HUES64 (cell line): ENCODE results near the gene MYADM.
"Not testable (repeated sequence)": the region's sequence is repeated elsewhere in the genome, so short reads cannot be mapped to it uniquely, and the experiment has no call there.

Source experiments
- H3K27ac ChIP-seq: 2 replicates; pipeline ENCODE4 v1.7.0; 2013; ENCODE audit warnings: low read depth, low read length, inconsistent platforms
- H3K27me3 ChIP-seq: 2 replicates; pipeline ENCODE4 v1.6.1; 2013; ENCODE audit warnings: mild to moderate bottlenecking, low read length; ENCODE audit not compliant: insufficient read depth
- H3K36me3 ChIP-seq: 2 replicates; pipeline ENCODE4 v1.6.1; 2013; ENCODE audit warnings: mild to moderate bottlenecking, low read length; ENCODE audit not compliant: insufficient read depth
- H3K4me1 ChIP-seq: 2 replicates; pipeline ENCODE4 v1.6.1; 2013; ENCODE audit warnings: mild to moderate bottlenecking, low read length, moderate library complexity; ENCODE audit not compliant: insufficient read depth
- H3K4me3 ChIP-seq: 2 replicates; pipeline ENCODE4 v1.5.1; 2013; ENCODE audit warnings: mild to moderate bottlenecking, low read length, moderate library complexity
- H3K9ac ChIP-seq: 2 replicates; pipeline ENCODE4 v1.6.1; 2013; ENCODE audit warnings: mild to moderate bottlenecking, low read depth, low read length
- H3K9me3 ChIP-seq: 2 replicates; pipeline ENCODE4 v1.6.1; 2013; ENCODE audit warnings: low read depth, low read length; ENCODE audit not compliant: insufficient read depth
- WGBS: fragments of 150-250, 120-280 bp; methylation state at CpG from one replicate; pipeline ENCODE4 v1.1.7; 2013; ENCODE audit warnings: missing lambda C conversion rate; 5-methylcytosine and 5-hydroxymethylcytosine counted together

The MYADM gene

GRCh38 chr19:53868892-53869804 lies 1.5 kb downstream of the MYADM start:
- Histone ChIP-seq H3K9ac (peak overlapping the region; percentile 98), H3K27ac (peak overlapping the region; percentile 98), H3K9me3 (no peaks in the 10 kb centered on the region), H3K36me3 (peaks cover 27% of the 10 kb centered on the region), H3K4me3 (peak overlapping the region; percentile 95), H3K27me3 (no peaks in the 10 kb centered on the region), H3K4me1 (peaks cover 10% of the 10 kb centered on the region)
- WGBS: under 1% methylated on average over 75 of the region's 75 CpGs

- not testable (repeated sequence) for H3K27me3 ChIP-seq, H3K4me1 ChIP-seq, H3K9me3 ChIP-seq
- Histone ChIP-seq H3K36me3 (peaks cover 35% of the 10 kb centered on the region), H3K9ac (peak overlapping the region; percentile 98), H3K4me3 (peak overlapping the region; percentile 95), H3K27ac (peak overlapping the region; percentile 98)
- WGBS: 17% methylated on average over 24 of the region's 24 CpGs
These were observed 2.3 kb downstream of the MYADM start for GRCh38 chr19:53869805-53870484.

- peak overlapping the region; percentile 34; the same call in 1 of the 2 replicates for H3K27ac ChIP-seq
- no peaks in the 10 kb centered on the region for H3K9me3 ChIP-seq
These were observed 2.8 kb downstream of the MYADM start for GRCh38 chr19:53870485-53870844.

GRCh38 chr19:53871454-53871853 lies 3.8 kb downstream of the MYADM start:
- Histone ChIP-seq H3K27ac (no peak overlapping the region), H3K4me3 (no peak overlapping the region), H3K9me3 (no peaks in the 10 kb centered on the region), H3K27me3 (no peaks in the 10 kb centered on the region), H3K4me1 (peaks cover 3% of the 10 kb centered on the region; the same call in 1 of the 2 replicates), H3K36me3 (peaks cover 45% of the 10 kb centered on the region), H3K9ac (no peak overlapping the region)
- 88% methylated on average over 7 of the region's 7 CpGs for WGBS

More at GRCh38 chr19:53870485-53870844, 2.8 kb downstream of the MYADM start:
- peak overlapping the region; percentile 24; the same call in 1 of the 2 replicates for H3K4me3 ChIP-seq
- H3K27me3 ChIP-seq: no peaks in the 10 kb centered on the region
- H3K4me1 ChIP-seq: peaks cover 6% of the 10 kb centered on the region
- H3K36me3 ChIP-seq: peaks cover 40% of the 10 kb centered on the region
- peak overlapping the region; percentile 49; the same call in 1 of the 2 replicates for H3K9ac ChIP-seq
- 86% methylated on average over 5 of the region's 5 CpGs for WGBS

GRCh38 chr19:53872762-53873161 lies 5.1 kb downstream of the MYADM start:
- 94% methylated on average over 6 of the region's 6 CpGs for WGBS
- Histone ChIP-seq H3K9ac (no peak overlapping the region), H3K4me1 (peaks cover 3% of the 10 kb centered on the region; the same call in 1 of the 2 replicates), H3K27ac (no peak overlapping the region), H3K9me3 (no peaks in the 10 kb centered on the region), H3K36me3 (peaks cover 45% of the 10 kb centered on the region), H3K4me3 (no peak overlapping the region), H3K27me3 (no peaks in the 10 kb centered on the region)

- peaks cover 45% of the 10 kb centered on the region for H3K36me3 ChIP-seq
- H3K27ac ChIP-seq: no peak overlapping the region
- no peak overlapping the region for H3K9ac ChIP-seq
- H3K27me3 ChIP-seq: no peaks in the 10 kb centered on the region
- H3K4me1 ChIP-seq: peaks cover 6% of the 10 kb centered on the region; the same call in 1 of the 2 replicates
- no peak overlapping the region for H3K4me3 ChIP-seq
- no peaks in the 10 kb centered on the region for H3K9me3 ChIP-seq
- 95% methylated on average over 51 of the region's 51 CpGs for WGBS
These were observed 6.3 kb downstream of the MYADM start for GRCh38 chr19:53873773-53874605.

- H3K9me3 ChIP-seq: no peaks in the 10 kb centered on the region
- H3K27ac ChIP-seq: no peak overlapping the region
- no peak overlapping the region for H3K4me3 ChIP-seq
- peaks cover 45% of the 10 kb centered on the region for H3K36me3 ChIP-seq
- WGBS: 91% methylated on average over 6 of the region's 6 CpGs
- peaks cover 6% of the 10 kb centered on the region; the same call in 1 of the 2 replicates for H3K4me1 ChIP-seq
- H3K27me3 ChIP-seq: 0 out of 2 replicates have a peak, but pooled peaks cover under 1% of the 10 kb centered on the region
- H3K9ac ChIP-seq: no peak overlapping the region
These were observed 6.9 kb downstream of the MYADM start for GRCh38 chr19:53874606-53874990.

- Histone ChIP-seq H3K36me3 (peaks cover 42% of the 10 kb centered on the region), H3K27me3 (peaks cover 12% of the 10 kb centered on the region; the same call in 1 of the 2 replicates), H3K4me1 (peaks cover 8% of the 10 kb centered on the region; the same call in 1 of the 2 replicates), H3K9me3 (no peaks in the 10 kb centered on the region), H3K9ac (no peak overlapping the region), H3K4me3 (no peak overlapping the region), H3K27ac (no peak overlapping the region)
- WGBS: 93% methylated on average over 14 of the region's 17 CpGs
These were observed 8.1 kb downstream of the MYADM start for GRCh38 chr19:53875602-53876325.

- no peak overlapping the region for H3K27ac ChIP-seq
- peaks cover 18% of the 10 kb centered on the region; the same call in 1 of the 2 replicates for H3K27me3 ChIP-seq
- H3K36me3 ChIP-seq: peaks cover 35% of the 10 kb centered on the region
- H3K4me3 ChIP-seq: no peak overlapping the region
- no peak overlapping the region for H3K9ac ChIP-seq
- H3K9me3 ChIP-seq: no peaks in the 10 kb centered on the region
- peaks cover 18% of the 10 kb centered on the region for H3K4me1 ChIP-seq
- 87% methylated on average over 5 of the region's 6 CpGs for WGBS
These were observed 9.1 kb downstream of the MYADM start for GRCh38 chr19:53876651-53877224.

GRCh38 chr19:53877361-53877766 lies 9.7 kb downstream of the MYADM start:
- Histone ChIP-seq H3K27ac (no peak overlapping the region), H3K9ac (no peak overlapping the region), H3K9me3 (no peaks in the 10 kb centered on the region), H3K36me3 (peaks cover 34% of the 10 kb centered on the region), H3K27me3 (peaks cover 21% of the 10 kb centered on the region; the same call in 1 of the 2 replicates), H3K4me3 (no peak overlapping the region), H3K4me1 (peaks cover 18% of the 10 kb centered on the region)
- 78% methylated on average over 9 of the region's 10 CpGs for WGBS
